HEK293 (cell line): ENCODE measurements around the gene RNF187.
"Not testable (repeated sequence)": the region's sequence is repeated elsewhere in the genome, so short reads cannot be mapped to it uniquely, and the experiment has no call there.

Experiments
- CTCF ChIA-PET: fragments of 350-600 bp; formaldehyde crosslinking; extraction: SDS; loops from one replicate; lab custom pipeline; 2021; ENCODE audit warnings: antibody characterized with exemption; lab: Yijun Ruan, JAX
- POLR2A ChIA-PET: fragments of 300-600 bp; formaldehyde crosslinking; extraction: SDS; loops from one replicate; lab custom pipeline; 2020; ENCODE audit warnings: antibody characterized with exemption, inconsistent platforms; lab: Yijun Ruan, JAX
- H3K27ac ChIP-seq: fragments of 200-500 bp; sonication (Bioruptor generic); 2 replicates; pipeline ENCODE4 v1.5.1; 2014; ENCODE audit warnings: low read depth, low read length, control low read depth, inconsistent platforms; ENCODE audit errors: extremely low read depth
- H3K36me3 ChIP-seq, 2 experiments: fragments of 200-500 bp in 1 of 2; sonication (Bioruptor generic) in 1 of 2; 1 replicate in 1 of 2; 2 replicates in 1 of 2; pipeline ENCODE4 v1.5.1; 2014 to 2017; ENCODE audit warnings: inconsistent platforms in 2 of 2, low read length in 2 of 2; ENCODE audit not compliant: control insufficient read depth in 2 of 2, insufficient read depth in 1 of 2
- H3K4me1 ChIP-seq: fragments of 200-500 bp; sonication (Bioruptor generic); 2 replicates; pipeline ENCODE4 v1.5.1; 2014; ENCODE audit warnings: mild to moderate bottlenecking, low read length, inconsistent platforms; ENCODE audit not compliant: control insufficient read depth, insufficient read depth
- H3K4me3 ChIP-seq: 2 replicates; pipeline ENCODE4 v1.5.1; 2011; ENCODE audit warnings: low read depth, mild to moderate bottlenecking, control low read depth, low read length, moderate library complexity
- H3K9me3 ChIP-seq: fragments of 200-500 bp; sonication (Bioruptor generic); 2 replicates; pipeline ENCODE4 v1.5.1; 2014; ENCODE audit warnings: low read depth, low read length, inconsistent platforms; ENCODE audit not compliant: control insufficient read depth, insufficient read depth
- EGR2 ChIP-seq: fragments of 450-650 bp; formaldehyde crosslinking; IDR thresholded peaks from 2 replicates; pipeline ENCODE4 v1.5.1; 2016; ENCODE audit warnings: low read depth, missing biosample characterization, missing genetic modification characterization
- IKZF3 ChIP-seq: fragments of 450-650 bp; IDR thresholded peaks from 2 replicates; pipeline ENCODE4 v1.5.0; 2018; ENCODE audit warnings: missing biosample characterization, mild to moderate bottlenecking, missing genetic modification characterization, moderate library complexity
- KLF8 ChIP-seq: fragments of 450-650 bp; formaldehyde crosslinking; IDR thresholded peaks from 2 replicates; pipeline ENCODE4 v1.5.1; 2016; ENCODE audit warnings: missing biosample characterization, missing genetic modification characterization
- KLF9 ChIP-seq: fragments of 450-650 bp; formaldehyde crosslinking; IDR thresholded peaks from 2 replicates; pipeline ENCODE4 v1.5.1; 2016; ENCODE audit warnings: missing biosample characterization, missing genetic modification characterization, low read depth
- SCRT1 ChIP-seq: fragments of 450-650 bp; formaldehyde crosslinking; IDR thresholded peaks from 2 replicates; pipeline ENCODE4 v1.5.1; 2016; ENCODE audit warnings: missing biosample characterization, missing genetic modification characterization, borderline replicate concordance
- SCRT2 ChIP-seq: fragments of 450-650 bp; formaldehyde crosslinking; IDR thresholded peaks from 2 replicates; pipeline ENCODE4 v1.5.1; 2016; ENCODE audit warnings: missing biosample characterization, missing genetic modification characterization
- WT1 ChIP-seq: fragments of 450-650 bp; formaldehyde crosslinking; IDR thresholded peaks from 2 replicates; pipeline ENCODE4 v1.5.1; 2016; ENCODE audit warnings: missing biosample characterization, missing genetic modification characterization
- ZNF121 ChIP-seq: fragments of 450-650 bp; formaldehyde crosslinking; IDR thresholded peaks from 2 replicates; pipeline ENCODE4 v1.5.1; 2016; ENCODE audit warnings: missing biosample characterization, missing genetic modification characterization
- ZNF214 ChIP-seq: fragments of 450-650 bp; formaldehyde crosslinking; IDR thresholded peaks from 2 replicates; pipeline ENCODE4 v1.5.1; 2017; ENCODE audit warnings: missing biosample characterization, mild to moderate bottlenecking, missing genetic modification characterization, borderline replicate concordance
- ZNF221 ChIP-seq: fragments of 450-650 bp; formaldehyde crosslinking; IDR thresholded peaks from 2 replicates; pipeline ENCODE4 v1.5.1; 2017; ENCODE audit warnings: missing biosample characterization, missing genetic modification characterization, borderline replicate concordance
- ZNF600 ChIP-seq: fragments of 450-650 bp; formaldehyde crosslinking; IDR thresholded peaks from 2 replicates; pipeline ENCODE4 v1.5.1; 2016; ENCODE audit warnings: missing biosample characterization, missing genetic modification characterization
- ZNF792 ChIP-seq: fragments of 450-650 bp; formaldehyde crosslinking; IDR thresholded peaks from 2 replicates; pipeline ENCODE4 v1.5.1; 2016; ENCODE audit warnings: missing biosample characterization, missing genetic modification characterization
- TF ChIP-seq, protein P1 (sequence below): fragments of 450-650 bp; formaldehyde crosslinking; IDR thresholded peaks from 2 replicates; pipeline ENCODE4 v1.5.1; 2017; ENCODE audit warnings: missing biosample characterization, missing genetic modification characterization

RNF187 gene

DNA sequence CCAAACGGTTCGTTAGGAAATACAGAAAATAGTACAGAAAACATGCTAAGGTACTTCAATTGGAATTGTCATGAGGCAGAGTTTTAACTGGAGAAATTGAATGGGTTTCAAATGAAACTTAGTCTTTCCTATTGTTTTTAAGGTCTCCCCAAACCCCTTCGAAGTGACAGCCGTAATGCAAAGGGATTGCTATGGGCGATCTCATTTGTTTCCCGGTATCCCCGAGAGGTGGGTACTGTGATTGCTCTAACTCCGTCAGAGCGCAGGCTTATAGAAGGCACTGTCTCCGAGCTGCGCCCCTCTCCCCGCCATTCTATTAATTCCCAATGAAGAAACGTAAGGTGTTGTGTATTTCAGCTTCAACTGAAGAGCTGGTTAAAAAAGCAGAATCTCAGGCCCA lies 22.0 kb upstream of the RNF187 start:
- ChIA-PET POLR2A (interaction anchor here (2.4 kb wide), 1 partner anchor 59 kb away, joined by 10 read pairs; the partner anchor contains the start of gene TRIM11), CTCF (interaction anchor here (0.6 to 1.1 kb wide), 5 partner anchors 8 to 1057 kb away, joined by 3 to 4 read pairs (median 3); no protein-coding TSS in a partner anchor)
- Histone ChIP-seq H3K4me3 (no peak overlapping the region), H3K36me3 (no peaks in the 10 kb centered on the region), H3K27ac (no peak overlapping the region), H3K4me1 (peaks cover 5% of the 10 kb centered on the region; the same call in 1 of the 2 replicates), H3K9me3 (no peaks in the 10 kb centered on the region)
- TF ChIP-seq ZNF792 (tag by site-specific recombination) (no peak), EGR2 (no peak), KLF9 (tag by site-specific recombination) (no peak)

DNA sequence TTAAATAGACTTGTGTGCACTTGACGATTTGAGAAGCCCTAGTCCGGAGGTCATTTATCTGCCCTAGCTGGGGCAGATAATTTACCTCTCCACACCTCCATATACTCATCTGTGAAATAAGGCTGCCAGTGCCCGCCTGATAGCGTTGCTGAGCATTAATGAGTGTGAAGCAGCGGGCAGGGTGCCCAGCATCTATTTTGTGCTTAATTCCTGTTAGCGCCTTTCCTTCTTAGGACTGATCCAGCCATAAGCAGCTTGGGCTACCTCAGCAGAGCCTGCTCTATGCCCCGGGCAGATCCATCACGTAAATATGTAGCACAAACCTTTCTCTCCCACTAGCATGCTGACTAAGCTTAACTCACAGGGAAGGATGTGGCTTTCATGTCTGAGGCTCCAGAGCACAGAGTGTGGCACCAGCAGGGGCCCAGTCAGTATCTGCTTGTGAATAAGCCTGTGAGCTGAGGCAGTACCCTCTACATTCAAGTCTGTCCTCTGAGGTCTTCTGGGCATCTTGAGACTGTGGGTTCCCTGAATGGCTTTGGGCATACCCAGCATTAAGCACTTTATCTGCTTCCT lies 21.5 kb upstream of the RNF187 start:
- Histone ChIP-seq H3K27ac (no peak overlapping the region), H3K36me3 (no peaks in the 10 kb centered on the region), H3K9me3 (no peaks in the 10 kb centered on the region), H3K4me1 (peaks cover 5% of the 10 kb centered on the region; the same call in 1 of the 2 replicates), H3K4me3 (no peak overlapping the region)
- TF ChIP-seq ZNF214 (tag by site-specific recombination) (no peak), ZNF600 (tag by site-specific recombination) (0 out of 2 replicates have a peak, but pooled peaks have one; percentile 14)
- POLR2A ChIA-PET: interaction anchor here (2.4 kb wide), 1 partner anchor 59 kb away, joined by 10 read pairs; the partner anchor contains the start of gene TRIM11
- CTCF ChIA-PET: interaction anchor here (0.6 to 1.1 kb wide), 4 partner anchors 8 to 1056 kb away, joined by 3 to 4 read pairs (median 4); no protein-coding TSS in a partner anchor

DNA sequence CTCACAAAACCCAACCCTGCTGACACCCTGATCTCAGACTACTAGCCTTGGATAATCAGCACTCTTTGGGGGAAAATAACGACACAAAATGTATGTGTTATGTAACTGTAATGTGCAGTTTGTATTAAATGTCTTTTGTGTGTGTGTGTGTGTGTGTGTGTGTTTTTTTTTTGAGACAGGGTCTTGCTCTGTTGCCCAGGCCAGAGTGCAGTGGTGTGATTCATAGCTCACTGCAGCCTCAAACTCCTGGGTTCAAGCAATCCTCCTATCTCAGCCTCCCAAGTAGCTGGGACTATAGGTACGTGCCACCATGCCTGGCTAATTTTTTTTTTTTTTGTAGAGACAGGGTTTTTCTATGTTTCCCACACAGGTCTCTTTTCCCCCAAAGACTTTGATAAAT lies 19.0 kb upstream of the RNF187 start:
- CTCF ChIA-PET: interaction anchor here (1.0 to 1.2 kb wide), 2 partner anchors 32 kb away, joined by 3 read pairs; no protein-coding TSS in a partner anchor
- TF ChIP-seq ZNF121: peak; percentile 87
- H3K36me3 ChIP-seq, H3K9me3 ChIP-seq, H3K4me1 ChIP-seq, H3K27ac ChIP-seq, H3K4me3 ChIP-seq, POLR2A ChIA-PET: not testable (repeated sequence)

DNA sequence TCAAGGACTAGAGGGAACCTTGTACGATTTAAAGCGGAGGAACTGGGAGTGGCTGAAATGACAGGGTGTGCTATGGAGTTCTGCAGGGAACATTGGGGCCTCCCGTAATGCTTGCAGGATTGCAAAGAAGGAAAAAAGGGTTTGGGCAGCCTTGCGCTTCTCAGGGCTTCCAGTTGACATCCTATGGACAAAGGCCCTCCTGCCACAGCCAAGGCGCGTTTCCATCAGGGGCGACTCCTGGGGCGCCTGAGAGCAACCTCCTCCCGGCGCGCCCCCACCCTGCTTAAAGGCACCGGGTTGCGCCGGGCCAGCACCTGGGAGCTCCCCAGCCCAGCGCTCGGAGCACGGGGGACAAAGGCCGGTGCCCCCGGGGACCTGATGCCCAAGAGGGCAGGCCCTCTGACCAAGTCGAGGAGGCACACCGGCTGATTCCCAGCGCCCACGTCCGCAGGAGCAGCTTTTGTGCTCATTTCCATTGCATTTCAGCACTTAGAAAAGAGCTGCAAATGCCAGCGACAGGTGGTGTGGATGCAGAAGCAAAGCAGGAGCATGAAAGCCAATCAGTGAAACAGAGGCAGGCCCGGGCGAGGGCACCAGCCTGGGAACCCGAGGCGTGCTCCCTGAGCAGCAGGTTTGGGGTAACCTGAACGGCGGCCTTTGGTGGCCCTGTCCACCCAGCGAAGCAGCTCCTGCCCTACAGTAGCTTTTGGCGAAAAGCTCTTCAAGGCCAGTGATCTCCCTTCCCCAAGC lies 17.6 kb upstream of the RNF187 start:
- POLR2A ChIA-PET: no interaction called here
- CTCF ChIA-PET: interaction anchor here (0.6 to 0.7 kb wide), 3 partner anchors 16 to 470 kb away, joined by 3 to 4 read pairs (median 3); no protein-coding TSS in a partner anchor

DNA sequence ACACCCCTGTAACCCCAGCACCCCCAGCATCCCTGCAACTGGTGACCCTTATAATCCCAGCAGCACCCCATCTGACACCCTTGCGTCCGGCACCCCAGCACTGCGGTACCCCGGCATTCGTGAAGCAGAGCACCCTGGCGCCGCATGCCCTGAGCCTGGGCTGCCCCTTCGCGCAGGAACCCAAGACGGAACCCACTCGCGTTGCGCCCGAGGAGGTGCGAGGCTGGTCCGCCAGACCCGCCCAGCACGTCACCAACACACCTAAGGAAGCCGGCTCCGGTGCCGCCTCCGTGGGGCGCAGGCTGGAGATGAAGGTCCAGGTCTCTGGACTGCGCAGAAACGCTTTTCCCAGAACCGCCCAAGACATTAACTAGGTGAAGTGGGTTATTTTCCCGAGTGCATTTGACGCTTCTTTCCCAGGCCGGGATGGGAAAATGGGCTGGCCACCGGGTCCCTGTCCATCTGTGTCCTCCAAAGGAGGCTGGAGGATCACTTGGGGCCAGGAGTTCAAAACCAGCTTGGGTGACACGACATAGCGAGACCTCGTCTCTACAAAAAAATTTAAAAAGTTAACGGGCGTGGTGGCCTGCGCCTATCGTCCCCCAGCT lies 15.9 kb upstream of the RNF187 start:
- TF ChIP-seq IKZF3 (no peak), KLF8 (tag by site-specific recombination) (no peak)
- TF ChIP-seq, protein P1, sequence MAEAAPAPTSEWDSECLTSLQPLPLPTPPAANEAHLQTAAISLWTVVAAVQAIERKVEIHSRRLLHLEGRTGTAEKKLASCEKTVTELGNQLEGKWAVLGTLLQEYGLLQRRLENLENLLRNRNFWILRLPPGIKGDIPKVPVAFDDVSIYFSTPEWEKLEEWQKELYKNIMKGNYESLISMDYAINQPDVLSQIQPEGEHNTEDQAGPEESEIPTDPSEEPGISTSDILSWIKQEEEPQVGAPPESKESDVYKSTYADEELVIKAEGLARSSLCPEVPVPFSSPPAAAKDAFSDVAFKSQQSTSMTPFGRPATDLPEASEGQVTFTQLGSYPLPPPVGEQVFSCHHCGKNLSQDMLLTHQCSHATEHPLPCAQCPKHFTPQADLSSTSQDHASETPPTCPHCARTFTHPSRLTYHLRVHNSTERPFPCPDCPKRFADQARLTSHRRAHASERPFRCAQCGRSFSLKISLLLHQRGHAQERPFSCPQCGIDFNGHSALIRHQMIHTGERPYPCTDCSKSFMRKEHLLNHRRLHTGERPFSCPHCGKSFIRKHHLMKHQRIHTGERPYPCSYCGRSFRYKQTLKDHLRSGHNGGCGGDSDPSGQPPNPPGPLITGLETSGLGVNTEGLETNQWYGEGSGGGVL (tag by site-specific recombination): no peak
- no peaks in the 10 kb centered on the region for H3K4me1 ChIP-seq
- no peak overlapping the region for H3K27ac ChIP-seq
- no peaks in the 10 kb centered on the region for H3K9me3 ChIP-seq
- H3K36me3 ChIP-seq: no peaks in the 10 kb centered on the region
- H3K4me3 ChIP-seq: no peak overlapping the region
- ChIA-PET POLR2A (interaction anchor here (1.6 kb wide), 1 partner anchor 15 kb away, joined by 4 read pairs; no protein-coding TSS in a partner anchor), CTCF (interaction anchor here (0.6 to 4.8 kb wide), 12 partner anchors 9 to 655 kb away, joined by 3 to 22 read pairs (median 4); a partner anchor contains a TSS)

More for the DNA sequence above, 17.6 kb upstream of the RNF187 start:
- no peak overlapping the region for H3K27ac ChIP-seq
- peak; percentile 94 for TF ChIP-seq SCRT2 (tag by site-specific recombination)
- peak; percentile 90 for TF ChIP-seq SCRT1 (tag by site-specific recombination)
- TF ChIP-seq WT1: no peak
- TF ChIP-seq ZNF221: no peak
- H3K9me3 ChIP-seq: no peaks in the 10 kb centered on the region
- H3K36me3 ChIP-seq: no peaks in the 10 kb centered on the region
- H3K4me1 ChIP-seq: no peaks in the 10 kb centered on the region
- H3K4me3 ChIP-seq: no peak overlapping the region
